GM13977 (cell line): ENCODE data around the gene HOXC5.

Experiments
- DNase-seq: peaks from one replicate; pipeline ENCODE4 v3.0.0; 2012; ENCODE audit warnings: low spot score
- in situ Hi-C: fragments of 300-500 bp; cut with MboI; formaldehyde crosslinking; loops from one replicate; pipeline ENCODE4 v1.12.0; 2022; ENCODE audit warnings: low sequenced_read_pairs, low pct_unique_long_range_greater_than_20kb, mixed read lengths, inconsistent platforms; ENCODE audit not compliant: unreplicated experiment
- TF ChIP-seq, protein P1 (sequence below): IDR thresholded peaks from 2 replicates; pipeline ENCODE4 v1.5.1; 2012; ENCODE audit warnings: mild to moderate bottlenecking, control low read depth; ENCODE audit not compliant: insufficient read depth; ENCODE audit errors: extremely low read depth, missing control alignments

Gene HOXC5

DNA sequence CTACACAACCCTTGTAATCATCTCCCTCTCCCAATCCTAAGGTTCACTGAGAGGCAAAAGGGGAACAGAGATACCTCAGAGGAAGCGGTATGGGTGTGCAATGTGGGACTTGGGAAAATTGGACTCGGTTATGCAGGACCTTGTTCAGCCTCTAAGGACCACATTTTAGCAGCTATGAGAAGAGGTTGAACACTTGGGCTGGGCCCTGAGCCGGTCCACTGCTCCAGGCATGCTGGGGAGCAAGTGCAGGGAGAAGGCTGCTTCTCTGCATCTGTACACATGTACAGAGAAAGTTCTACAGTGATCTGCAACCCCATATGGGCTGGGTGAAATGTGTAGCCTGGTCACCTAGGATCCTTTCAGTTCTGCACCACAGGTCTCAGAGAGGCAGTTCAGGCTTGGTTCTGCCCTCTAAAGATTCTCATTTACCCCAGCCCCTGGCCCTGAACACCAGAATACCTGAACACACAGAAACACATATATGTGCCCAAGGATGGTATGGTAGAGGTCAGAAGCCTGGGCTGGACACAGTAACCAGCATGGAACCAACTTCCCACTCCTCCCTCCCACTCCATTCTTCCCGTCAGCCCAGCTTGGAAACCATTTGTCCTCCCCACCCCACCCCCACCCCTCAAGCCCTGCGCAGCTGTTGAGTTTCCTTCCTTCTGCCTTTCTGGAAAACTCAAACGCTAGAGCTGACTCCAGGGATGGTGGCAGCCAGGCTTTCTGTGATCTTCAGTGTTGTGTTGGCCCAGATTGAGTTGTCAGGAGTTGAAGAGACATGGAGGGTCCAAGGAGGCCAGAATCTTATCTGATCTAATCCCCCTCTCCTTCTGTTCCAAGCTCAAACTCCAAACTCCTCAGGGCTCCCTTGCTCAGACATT, 10.4 kb downstream of the HOXC5 start:
- TF ChIP-seq, protein P1, sequence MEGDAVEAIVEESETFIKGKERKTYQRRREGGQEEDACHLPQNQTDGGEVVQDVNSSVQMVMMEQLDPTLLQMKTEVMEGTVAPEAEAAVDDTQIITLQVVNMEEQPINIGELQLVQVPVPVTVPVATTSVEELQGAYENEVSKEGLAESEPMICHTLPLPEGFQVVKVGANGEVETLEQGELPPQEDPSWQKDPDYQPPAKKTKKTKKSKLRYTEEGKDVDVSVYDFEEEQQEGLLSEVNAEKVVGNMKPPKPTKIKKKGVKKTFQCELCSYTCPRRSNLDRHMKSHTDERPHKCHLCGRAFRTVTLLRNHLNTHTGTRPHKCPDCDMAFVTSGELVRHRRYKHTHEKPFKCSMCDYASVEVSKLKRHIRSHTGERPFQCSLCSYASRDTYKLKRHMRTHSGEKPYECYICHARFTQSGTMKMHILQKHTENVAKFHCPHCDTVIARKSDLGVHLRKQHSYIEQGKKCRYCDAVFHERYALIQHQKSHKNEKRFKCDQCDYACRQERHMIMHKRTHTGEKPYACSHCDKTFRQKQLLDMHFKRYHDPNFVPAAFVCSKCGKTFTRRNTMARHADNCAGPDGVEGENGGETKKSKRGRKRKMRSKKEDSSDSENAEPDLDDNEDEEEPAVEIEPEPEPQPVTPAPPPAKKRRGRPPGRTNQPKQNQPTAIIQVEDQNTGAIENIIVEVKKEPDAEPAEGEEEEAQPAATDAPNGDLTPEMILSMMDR = no peak
- DNase-seq = no peak
- in situ Hi-C loops = loop anchor here (25.0 kb wide), 1 partner anchor 106 kb away; the partner anchor contains the start of gene HOXC13

DNA sequence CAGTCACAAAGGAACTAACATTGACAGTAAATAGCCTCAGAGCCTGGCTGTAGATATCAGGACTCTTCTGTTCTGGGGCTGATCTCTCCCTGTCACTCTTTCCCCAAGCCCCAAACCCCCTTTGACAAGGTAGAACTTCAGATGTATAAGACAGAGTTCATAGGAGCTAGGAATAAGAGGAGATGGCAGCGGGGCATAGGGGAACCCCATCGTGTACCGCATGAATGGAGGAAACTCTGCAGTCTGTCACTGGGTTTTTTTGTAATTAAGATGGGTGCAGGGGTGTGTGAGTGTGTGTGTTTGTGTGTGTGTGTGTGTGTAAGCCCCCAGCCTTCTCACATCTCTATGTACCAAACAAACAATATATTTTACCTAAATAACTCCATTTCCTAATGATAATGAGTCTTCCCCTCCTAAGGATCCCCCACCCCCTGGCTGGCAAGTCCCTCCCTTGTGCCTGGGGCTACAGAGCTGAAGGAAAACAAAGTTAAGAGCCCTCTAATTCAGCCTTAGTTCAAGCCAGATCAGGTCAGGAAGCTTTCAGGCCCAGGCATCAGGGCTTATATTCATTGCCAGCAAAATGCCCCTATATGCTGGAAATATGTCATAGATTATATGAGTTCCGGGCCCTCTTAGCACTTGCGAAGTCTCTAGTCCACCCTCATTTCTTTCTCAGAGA, 11.7 kb downstream of the HOXC5 start:
- in situ Hi-C loops = loop anchor here (25.0 kb wide), 1 partner anchor 107 kb away; the partner anchor contains the start of gene HOXC13
- TF ChIP-seq, protein P1 = no peak
- no peak for DNase-seq

DNA sequence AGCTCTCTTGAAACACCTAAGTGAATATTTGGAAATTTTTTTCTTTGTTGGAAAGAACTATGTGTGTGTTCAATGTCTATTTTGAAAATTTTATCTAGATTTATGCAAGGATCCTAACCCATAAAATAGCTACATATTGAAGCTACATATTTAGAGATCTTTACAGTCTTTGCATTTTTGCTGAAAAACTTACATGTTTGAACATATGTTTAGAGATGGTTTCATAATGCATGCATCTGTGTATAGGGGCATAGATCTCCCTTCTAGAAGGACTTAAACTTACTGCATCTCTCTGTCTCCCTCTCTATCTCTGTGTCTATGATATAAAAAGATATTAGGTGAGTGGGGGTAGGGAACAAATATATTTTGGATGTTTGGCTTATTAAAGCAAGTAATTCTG, 12.6 kb downstream of the HOXC5 start:
- in situ Hi-C loops = loop anchor here (25.0 kb wide), 1 partner anchor 108 kb away; the partner anchor contains the start of gene HOXC13
- no peak for DNase-seq
- TF ChIP-seq, protein P1 = no peak

DNA sequence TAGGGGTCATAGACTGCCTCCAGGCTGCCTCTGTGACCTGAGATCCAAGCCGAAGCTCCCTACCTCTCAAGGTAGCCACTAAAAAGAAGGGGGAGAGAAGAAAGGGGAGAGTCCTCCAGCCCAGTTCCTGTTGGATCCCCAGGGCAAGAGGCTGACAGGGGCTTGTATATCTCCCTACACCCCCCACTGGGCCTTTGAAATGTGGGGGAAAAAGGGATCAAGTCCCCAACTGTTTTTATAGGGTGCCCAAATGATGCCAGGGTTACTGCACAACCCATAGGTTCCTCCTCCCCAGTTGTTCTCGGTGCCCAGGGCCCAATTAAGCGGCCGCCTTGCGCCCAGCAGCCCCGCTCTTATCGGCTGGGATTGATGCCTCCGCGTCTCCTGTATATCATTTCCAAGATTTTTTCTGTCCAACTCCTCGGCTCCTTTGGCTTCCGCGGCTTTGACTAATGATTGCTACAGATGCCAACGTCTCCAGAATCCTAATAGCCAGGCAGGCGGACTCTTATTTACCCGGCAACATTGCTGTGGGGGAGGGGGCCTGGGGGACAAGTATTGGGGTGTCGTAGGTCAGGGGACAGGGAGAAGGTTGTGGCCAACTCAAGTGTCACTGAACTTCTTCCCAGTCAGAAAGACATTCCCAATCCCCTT, 13.1 kb downstream of the HOXC5 start:
- no peak for DNase-seq
- in situ Hi-C loops = loop anchor here (25.0 kb wide), 1 partner anchor 109 kb away; the partner anchor contains the start of gene HOXC13
- TF ChIP-seq, protein P1 = no peak

DNA sequence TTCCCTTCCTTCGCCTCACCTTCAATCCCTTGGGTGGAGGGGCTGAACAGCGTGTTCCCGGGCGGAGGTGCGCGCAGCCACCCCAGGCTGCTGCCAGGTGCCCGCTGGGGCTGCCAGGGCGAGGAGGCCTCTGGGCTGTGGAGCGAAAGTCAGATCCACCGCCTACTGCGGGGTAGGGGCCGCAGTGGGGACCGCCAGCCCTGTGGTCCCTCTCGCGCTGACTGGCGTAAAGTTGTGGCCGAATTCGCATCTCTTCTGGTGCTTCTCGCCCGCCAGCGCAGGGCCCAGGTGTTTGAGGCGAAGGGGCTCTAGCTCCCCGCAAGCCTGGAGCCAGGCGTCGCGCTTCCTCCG, 13.9 kb downstream of the HOXC5 start:
- in situ Hi-C loops = loop anchor here (25.0 kb wide), 1 partner anchor 109 kb away; the partner anchor contains the start of gene HOXC13
- TF ChIP-seq, protein P1 = no peak
- no peak for DNase-seq

DNA sequence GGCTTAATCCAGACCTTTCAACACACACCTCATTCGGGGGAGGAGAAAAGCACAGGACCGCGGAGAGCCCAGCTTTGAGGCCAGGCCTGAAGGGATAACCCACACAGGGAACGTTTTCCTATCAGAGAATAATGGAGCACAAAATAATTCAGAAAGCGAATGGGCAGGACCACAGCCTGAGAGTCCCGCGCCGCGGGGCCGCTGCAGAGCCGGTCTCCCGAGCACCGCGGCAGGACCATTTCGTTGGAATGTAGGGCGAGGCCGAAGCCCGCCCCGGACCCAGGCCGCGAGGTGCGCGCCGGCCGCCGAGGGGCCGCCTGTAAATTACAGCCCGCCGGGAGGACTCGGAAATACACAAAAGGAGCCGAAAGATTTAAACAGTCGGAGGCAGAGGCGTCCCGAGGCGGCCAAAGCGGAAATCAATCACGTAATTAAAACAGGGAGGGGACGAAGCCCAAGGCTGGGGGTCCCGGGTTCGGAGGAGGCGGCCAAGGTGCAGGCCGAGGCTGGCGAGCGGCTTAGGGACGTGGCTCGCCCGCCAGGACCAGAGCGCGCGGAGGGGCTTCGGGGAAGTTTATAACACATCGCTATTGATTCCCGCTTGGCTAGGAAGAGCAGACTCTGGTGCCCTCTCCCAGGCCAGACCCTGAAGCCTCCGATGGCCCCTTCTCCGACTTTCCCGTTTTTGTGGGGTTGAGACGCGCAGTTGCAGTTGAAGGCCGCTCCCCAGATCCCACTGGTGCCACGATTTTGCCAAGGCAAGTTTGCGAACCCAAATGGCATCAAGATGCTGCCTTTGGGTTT, 14.5 kb downstream of the HOXC5 start:
- in situ Hi-C loops = loop anchor here (25.0 kb wide), 1 partner anchor 110 kb away; the partner anchor contains the start of gene HOXC13

More for the DNA sequence above, 14.5 kb downstream of the HOXC5 start:
- DNase-seq = no peak
- TF ChIP-seq, protein P1 = no peak
